Epidermal melanocyte (primary cell): ENCODE data around the gene RPEL1.

Experiments
- DNase-seq: peaks from one replicate; pipeline ENCODE4 v3.0.0; 2011; ENCODE audit warnings: low spot score; ENCODE audit not compliant: insufficient read length

RPEL1 gene

DNA sequence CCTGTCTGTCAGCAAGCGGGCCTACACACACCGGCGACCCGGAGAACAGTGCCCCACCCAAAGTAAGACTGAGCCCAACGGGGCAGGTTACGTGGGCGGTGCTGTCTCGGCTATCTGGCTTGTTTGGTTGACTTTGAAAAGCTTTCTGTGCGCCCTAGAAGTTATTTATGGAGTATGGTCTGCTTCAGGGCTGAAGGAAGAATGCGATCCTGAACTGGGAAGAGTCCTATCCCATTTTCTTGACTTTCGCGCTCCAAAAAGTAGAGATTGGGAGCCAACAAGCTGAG is 32.8 kb downstream of the RPEL1 start:
- no peak for DNase-seq

DNA sequence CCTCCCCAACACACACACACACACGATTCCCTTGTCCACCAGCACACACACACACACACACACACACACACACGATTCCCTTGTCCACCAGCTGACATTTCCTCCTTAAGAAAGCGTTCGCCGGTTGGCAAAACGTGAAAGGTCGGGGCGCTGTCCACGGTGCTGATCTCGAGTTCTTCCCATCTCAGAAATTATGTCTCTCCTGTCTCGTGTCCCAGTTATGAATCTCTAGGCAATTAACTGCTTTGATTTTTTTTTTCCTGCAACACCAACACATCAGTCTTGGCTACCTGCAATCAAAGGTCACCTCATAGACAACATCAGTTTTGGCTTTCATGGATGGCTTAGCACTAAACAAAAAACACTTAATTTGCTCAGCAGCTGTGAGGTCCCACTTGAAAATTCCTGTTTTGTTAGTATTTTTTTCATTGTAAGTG is 33.2 kb downstream of the RPEL1 start:
- DNase-seq: no peak

DNA sequence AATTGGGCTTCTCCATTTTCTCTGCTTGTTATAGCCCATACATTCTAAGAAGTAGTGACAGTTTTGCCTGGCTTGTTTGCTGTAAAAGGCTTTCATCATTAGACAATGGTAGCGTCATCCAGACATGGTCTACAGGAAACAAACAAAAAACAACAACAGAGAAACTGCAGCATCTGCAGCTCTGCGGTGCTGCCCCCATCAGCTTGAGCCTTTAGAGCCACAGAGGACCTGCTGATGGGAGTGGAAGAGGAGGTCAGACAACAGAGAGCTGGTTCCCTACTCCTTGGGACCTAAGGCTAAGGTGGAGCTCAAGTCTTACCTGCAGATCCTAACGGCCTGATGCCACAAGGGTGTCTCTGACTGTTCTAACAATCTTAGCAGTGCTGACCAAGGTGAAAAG is 34.3 kb downstream of the RPEL1 start:
- no peak for DNase-seq

DNA sequence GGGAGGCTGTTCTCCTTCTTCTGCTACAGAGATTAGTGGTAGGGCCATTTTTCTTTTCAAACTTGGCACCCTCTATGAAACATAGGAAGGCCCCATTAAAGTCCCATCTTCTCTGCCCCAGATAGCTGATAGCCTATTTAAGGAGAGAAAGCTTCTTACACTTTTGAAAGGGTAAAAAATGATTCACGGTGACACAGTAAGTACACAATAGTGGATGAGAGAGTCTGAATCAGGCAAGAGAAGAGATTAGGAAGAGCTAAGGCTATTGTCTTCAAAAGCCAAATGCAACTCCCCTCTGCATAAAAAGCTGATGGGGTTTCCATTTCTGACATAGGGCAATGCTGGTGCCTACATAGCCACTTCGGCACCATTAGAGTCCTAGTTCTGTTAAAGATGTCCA is 34.8 kb downstream of the RPEL1 start:
- no peak for DNase-seq

DNA sequence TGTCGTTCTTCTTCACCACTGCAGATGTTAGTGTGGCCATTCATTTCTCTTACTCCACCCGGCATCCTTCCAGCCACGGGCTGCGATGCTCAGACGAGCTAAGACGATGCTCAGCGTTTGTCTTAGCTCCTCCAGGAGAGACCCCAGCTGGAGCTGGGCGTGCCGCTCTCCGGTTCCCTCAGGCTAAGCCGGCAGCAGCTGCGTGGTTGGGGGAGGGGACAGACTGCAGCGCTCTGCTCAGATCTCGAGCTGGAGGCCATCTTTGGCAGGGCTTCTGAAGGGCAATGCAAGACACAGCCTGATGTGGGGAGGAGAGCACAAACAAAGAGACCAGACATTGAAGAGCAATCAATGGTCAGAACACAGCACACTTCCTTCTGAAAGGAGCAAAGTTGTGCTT is 36.1 kb downstream of the RPEL1 start:
- no peak for DNase-seq

DNA sequence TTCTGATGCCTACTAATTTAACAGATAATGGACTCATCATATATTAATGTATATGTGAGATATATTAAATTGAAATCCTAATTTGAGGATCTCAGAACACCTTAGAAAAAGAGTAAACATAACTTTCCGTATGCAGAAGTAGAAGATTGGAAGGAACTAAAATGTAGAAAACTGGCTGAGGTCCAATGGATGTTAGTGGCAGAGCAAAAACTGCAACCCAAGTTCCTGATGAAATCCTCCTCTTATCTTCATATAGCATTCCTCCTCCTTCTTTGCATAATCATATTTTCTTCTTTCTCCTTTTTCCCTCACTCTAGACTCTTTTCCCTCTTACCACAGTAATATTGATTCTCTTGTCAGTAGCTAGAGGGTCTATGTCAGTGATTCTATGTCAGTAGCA is 37.3 kb downstream of the RPEL1 start:
- no peak for DNase-seq

- DNase-seq: no peak
These were observed 38.5 kb downstream of the RPEL1 start for GRCh38 chr10:103284170-103284569.

- DNase-seq: no peak
These were observed 42.3 kb downstream of the RPEL1 start for GRCh38 chr10:103287992-103288391.

DNA sequence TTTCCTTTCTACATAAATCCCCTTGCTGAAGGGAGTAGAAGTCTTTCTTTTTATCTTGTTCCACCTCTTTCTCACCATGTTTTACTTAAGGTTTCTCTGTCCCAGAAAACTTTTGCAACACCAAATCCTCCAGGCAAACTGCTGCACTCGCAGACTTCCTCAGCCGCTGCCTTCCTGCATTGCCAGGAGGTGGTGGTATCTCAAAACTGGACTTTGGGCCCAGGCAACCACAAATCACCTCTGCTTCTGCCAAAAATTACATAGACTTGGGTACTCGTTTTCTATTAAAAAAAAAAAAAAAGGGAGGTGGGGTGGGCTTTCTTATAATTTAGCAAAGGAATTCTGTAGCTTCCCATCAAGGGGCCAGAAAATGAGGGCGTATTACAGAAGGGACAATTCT is 45.9 kb downstream of the RPEL1 start:
- DNase-seq: no peak

- no peak for DNase-seq
These were observed 49.8 kb downstream of the RPEL1 start for GRCh38 chr10:103295374-103296015.
